HepG2 (cell line): ENCODE data around the gene CMYA5. TPM values are rescaled to one million over a fixed set of nuclear protein-coding genes. Genes with fewer than 3 reads are reported as not detected.

Experiments used
- ATAC-seq: fragments of 200-7000 bp; cut with Tn5 transposase; 3 replicates; pipeline ENCODE4 v1.9.1; 2020; ENCODE audit warnings: mild to moderate bottlenecking, moderate library complexity
- BruUV-seq: library from RNA; stranded (reverse); fragments of 400-500 nt; replicated peaks from 2 replicates; lab custom pipeline; 2021; lab: Mats Ljungman, UMichigan
- CTCF ChIA-PET: fragments of 300-600 bp; formaldehyde crosslinking; extraction: SDS; loops from one replicate; lab custom pipeline; 2021; ENCODE audit warnings: low total read pairs, inconsistent platforms, low intra/inter-chr PET ratio; lab: Yijun Ruan, JAX
- POLR2A ChIA-PET: fragments of 350-600 bp; sonication (Branson Sonifier 250); formaldehyde crosslinking; loops from one replicate; lab custom pipeline; 2020; ENCODE audit warnings: antibody characterized with exemption, inconsistent platforms; lab: Yijun Ruan, JAX
- DNase-seq: peaks from one replicate; pipeline ENCODE4 v3.0.0-alpha.2; 2015; ENCODE audit warnings: low spot score
- FAIRE-seq: peaks from 3 replicates; lab custom pipeline; 2011; peaks lifted over from hg19 to GRCh38; lab: Jason Lieb, UNC
- H2AFZ ChIP-seq: one replicate; pipeline ENCODE4 v1.6.1; 2011; ENCODE audit warnings: low read length, inconsistent platforms
- H3K27ac ChIP-seq: fragments of 300-600 bp; 3 replicates; pipeline ENCODE4 v1.8.0; 2011; ENCODE audit warnings: mixed run types, mild to moderate bottlenecking, mixed read lengths, low read length, inconsistent platforms; ENCODE audit not compliant: insufficient read depth; ENCODE audit errors: extremely low read length
- H3K27me3 ChIP-seq, 2 experiments: fragments of 200-600 bp in 1 of 2; 2 replicates in 1 of 2; 3 replicates in 1 of 2; pipeline versions ENCODE4 v1.6.0 to v1.8.0; 2011; ENCODE audit warnings: low read length in 2 of 2, mild to moderate bottlenecking in 2 of 2, moderate library complexity in 2 of 2, inconsistent platforms in 1 of 2; ENCODE audit not compliant: insufficient read depth in 2 of 2, control insufficient read depth in 1 of 2
- H3K36me3 ChIP-seq, 2 experiments: fragments of 200-600 bp in 1 of 2; replicated peaks in 1 of 2; 2 replicates in 1 of 2; 3 replicates in 1 of 2; pipeline versions ENCODE4 v1.5.1 to v1.8.0; 2011; ENCODE audit warnings: low read length in 2 of 2, inconsistent platforms in 1 of 2; ENCODE audit not compliant: insufficient read depth in 2 of 2, control insufficient read depth in 1 of 2
- H3K4me1 ChIP-seq: 2 replicates; pipeline ENCODE4 v1.5.1; 2012; ENCODE audit warnings: low read length, inconsistent platforms; ENCODE audit not compliant: insufficient read depth
- H3K4me2 ChIP-seq: 2 replicates; pipeline ENCODE4 v1.6.0; 2011; ENCODE audit warnings: low read depth, low read length, inconsistent platforms
- H3K4me3 ChIP-seq, 3 experiments: fragments of 200-600 bp in 1 of 3; sonication (generic), shearing (Covaris generic) in 1 of 3; replicated peaks in 1 of 3; 2 replicates each; pipeline ENCODE4 v1.5.1; 2011 to 2016; ENCODE audit warnings: low read length in 3 of 3, inconsistent platforms in 2 of 3, low read depth in 2 of 3, mild to moderate bottlenecking in 2 of 3, control low read depth in 1 of 3, mixed read lengths in 1 of 3; ENCODE audit not compliant: insufficient read depth in 1 of 3
- H3K79me2 ChIP-seq: one replicate; pipeline ENCODE4 v1.6.1; 2011; ENCODE audit warnings: low read length, inconsistent platforms; ENCODE audit not compliant: insufficient read depth
- H3K9ac ChIP-seq: 2 replicates; pipeline ENCODE4 v1.6.0; 2011; ENCODE audit warnings: mild to moderate bottlenecking, low read depth, low read length, inconsistent platforms; ENCODE audit not compliant: insufficient read depth
- H3K9me3 ChIP-seq: 2 replicates; pipeline ENCODE4 v1.5.1; 2012; ENCODE audit warnings: mild to moderate bottlenecking, low read length
- H4K20me1 ChIP-seq: 2 replicates; pipeline ENCODE4 v1.6.0; 2011; ENCODE audit warnings: inconsistent platforms, mild to moderate bottlenecking, low read length, moderate library complexity; ENCODE audit not compliant: insufficient read depth
- EHMT2 ChIP-seq: fragments of 200-600 bp; sonication (generic); IDR thresholded peaks from 2 replicates; pipeline ENCODE4 v1.7.0; 2017; ENCODE audit warnings: antibody characterized with exemption, low read depth, low read length, borderline replicate concordance
- NR2F2 ChIP-seq: IDR thresholded peaks from 2 replicates; pipeline ENCODE4 v1.6.1; 2012; ENCODE audit warnings: low read depth, inconsistent platforms, borderline replicate concordance
- TCF7 ChIP-seq: sonication (generic); IDR thresholded peaks from 2 replicates; pipeline ENCODE4 v1.6.1; 2016; ENCODE audit warnings: antibody characterized with exemption, low read depth
- TSC22D2 ChIP-seq: sonication (generic); formaldehyde crosslinking; IDR thresholded peaks from 2 replicates; pipeline ENCODE4 v1.5.1; 2020; ENCODE audit warnings: missing genetic modification reagents, mild to moderate bottlenecking, borderline replicate concordance
- ZFP90 ChIP-seq: sonication (generic); formaldehyde crosslinking; IDR thresholded peaks from 2 replicates; pipeline ENCODE4 v1.8.0; 2022; ENCODE audit warnings: missing genetic modification reagents, mild to moderate bottlenecking, inconsistent platforms, borderline replicate concordance
- ZNF674 ChIP-seq: sonication (generic); formaldehyde crosslinking; IDR thresholded peaks from 2 replicates; pipeline ENCODE4 v1.5.0; 2020; ENCODE audit warnings: low read depth, mild to moderate bottlenecking, missing genetic modification reagents
- WGBS: methylation state at CpG from one replicate; pipeline ENCODE4 v1.1.6; 2017; ENCODE audit warnings: low lambda C conversion rate; 5-methylcytosine and 5-hydroxymethylcytosine counted together
- in situ Hi-C: cut with HindIII; loops from 2 replicates; pipeline ENCODE4 v1.10.0; 2017; ENCODE audit warnings: low pct_unique_long_range_greater_than_20kb; ENCODE audit not compliant: extremely low pct_ligation_motif_present
- intact Hi-C: fragments of 100-400 bp; cut with micrococcal nuclease; formaldehyde crosslinking; loops from one replicate; pipeline ENCODE4 v1.10.0; 2022; ENCODE audit not compliant: unreplicated experiment
- polyA plus RNA-seq, 8 experiments: library from polyadenylated mRNA; depleted of rRNA in 3 of 8; stranded (reverse) in 7 of 8; unstranded in 1 of 8; fragments of >200 nt; fragmentation: Illumina TruSeq in 4 of 8; extraction: Trizol in 4 of 8; gene quantifications; 2 replicates each; pipeline versions ENCODE4 v1.2.1 to v1.2.3, GENCODE V29; 2011 to 2016; ENCODE audit warnings: low read depth in 4 of 8, missing spikeins in 1 of 8, mixed read lengths in 1 of 8; ENCODE audit not compliant: insufficient read depth in 1 of 8
- total RNA-seq, 5 experiments: library from RNA; depleted of rRNA; stranded (reverse); fragments of >200 nt; fragmentation: Illumina TruSeq; extraction: Trizol; gene quantifications; 2 replicates each; pipeline ENCODE4 v1.2.3, GENCODE V29; 2016; ENCODE audit warnings: low read depth in 1 of 5
- TF ChIP-seq, protein P1 (sequence below): sonication (generic); formaldehyde crosslinking; IDR thresholded peaks from 2 replicates; pipeline ENCODE4 v1.4.0; 2020; ENCODE audit warnings: missing genetic modification reagents, mild to moderate bottlenecking, borderline replicate concordance
- TF ChIP-seq, protein P2 (sequence below): sonication (generic); formaldehyde crosslinking; IDR thresholded peaks from 2 replicates; pipeline ENCODE4 v1.5.0; 2020; ENCODE audit warnings: missing genetic modification reagents, mild to moderate bottlenecking, borderline replicate concordance
- TF ChIP-seq, protein P3 (sequence below): sonication (generic); formaldehyde crosslinking; IDR thresholded peaks from 2 replicates; pipeline ENCODE4 v1.9.0; 2021; ENCODE audit warnings: missing genetic modification reagents, borderline replicate concordance
- TF ChIP-seq, protein P4 (sequence below): sonication (generic); formaldehyde crosslinking; IDR thresholded peaks from 2 replicates; pipeline ENCODE4 v1.4.0; 2020; ENCODE audit warnings: mild to moderate bottlenecking, low read depth, missing genetic modification reagents

CMYA5 gene
- total and polyA plus RNA-seq, 2 of the 13 experiments (the other 11 are each of a cell fraction or from before 2014, with no cell fraction given), result 0.13 to 0.51 TPM

DNA sequence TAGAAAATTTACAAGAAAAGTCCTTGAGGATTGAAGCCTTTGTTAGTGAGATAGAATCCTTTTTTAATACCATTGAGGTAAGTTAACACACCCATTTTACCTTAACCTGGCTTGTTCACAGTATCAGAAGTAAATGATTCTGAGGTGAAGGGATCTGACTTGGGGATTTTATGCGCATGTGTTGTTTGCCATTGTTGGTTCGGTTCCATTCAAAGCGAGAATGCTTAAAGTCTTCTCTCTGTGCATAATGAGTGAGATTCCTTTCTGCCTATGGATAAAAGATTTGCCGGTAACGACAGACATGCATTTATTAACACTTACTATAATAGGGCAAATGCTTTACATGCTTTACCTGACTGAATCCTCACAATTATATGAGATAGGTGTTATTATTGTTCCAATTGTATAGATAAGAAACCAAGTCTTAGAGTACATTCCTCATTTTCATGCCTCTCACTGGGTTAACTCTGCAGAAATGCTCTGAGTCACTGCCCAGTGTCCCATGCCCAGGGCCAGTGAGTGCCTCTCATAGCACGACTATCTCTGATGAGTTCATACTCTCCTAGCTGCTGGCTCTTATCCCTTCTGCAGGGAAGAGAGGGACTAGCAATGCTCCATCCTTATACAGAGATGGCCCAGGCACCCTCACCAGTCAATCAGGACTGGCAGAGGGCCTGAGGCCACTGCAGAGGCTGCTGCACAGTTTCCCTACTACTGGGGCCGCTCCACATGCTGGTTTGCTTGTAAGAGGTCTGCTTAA, 54.4 kb downstream of the CMYA5 start:
- no peaks in the 10 kb centered on the region for H3K36me3 ChIP-seq
- H3K79me2 ChIP-seq, result no peaks in the 10 kb centered on the region
- in situ Hi-C loops, result no loop called here
- 73% methylated on average over 6 of the region's 7 CpGs for WGBS
- no peaks in the 10 kb centered on the region for H4K20me1 ChIP-seq
- DNase-seq (no peak), ATAC-seq (no peak; the same call in 1 of the 3 replicates), FAIRE-seq (no peak)
- intact Hi-C loops, result no loop called here
- H3K27ac ChIP-seq, result no peak overlapping the region
- no peak overlapping the region for H3K9ac ChIP-seq
- peaks cover 13% of the 10 kb centered on the region for H3K4me1 ChIP-seq
- H2AFZ ChIP-seq, result no peak overlapping the region
- no peaks in the 10 kb centered on the region; a peak in 1 of 5 replicates for H3K27me3 ChIP-seq
- H3K4me2 ChIP-seq, result no peak overlapping the region
- POLR2A ChIA-PET, result no interaction called here
- no peak overlapping the region for H3K4me3 ChIP-seq
- CTCF ChIA-PET, result no interaction called here
- BruUV-seq, result no TSS peak
- H3K9me3 ChIP-seq, result no peaks in the 10 kb centered on the region
- TF ChIP-seq, protein P1, sequence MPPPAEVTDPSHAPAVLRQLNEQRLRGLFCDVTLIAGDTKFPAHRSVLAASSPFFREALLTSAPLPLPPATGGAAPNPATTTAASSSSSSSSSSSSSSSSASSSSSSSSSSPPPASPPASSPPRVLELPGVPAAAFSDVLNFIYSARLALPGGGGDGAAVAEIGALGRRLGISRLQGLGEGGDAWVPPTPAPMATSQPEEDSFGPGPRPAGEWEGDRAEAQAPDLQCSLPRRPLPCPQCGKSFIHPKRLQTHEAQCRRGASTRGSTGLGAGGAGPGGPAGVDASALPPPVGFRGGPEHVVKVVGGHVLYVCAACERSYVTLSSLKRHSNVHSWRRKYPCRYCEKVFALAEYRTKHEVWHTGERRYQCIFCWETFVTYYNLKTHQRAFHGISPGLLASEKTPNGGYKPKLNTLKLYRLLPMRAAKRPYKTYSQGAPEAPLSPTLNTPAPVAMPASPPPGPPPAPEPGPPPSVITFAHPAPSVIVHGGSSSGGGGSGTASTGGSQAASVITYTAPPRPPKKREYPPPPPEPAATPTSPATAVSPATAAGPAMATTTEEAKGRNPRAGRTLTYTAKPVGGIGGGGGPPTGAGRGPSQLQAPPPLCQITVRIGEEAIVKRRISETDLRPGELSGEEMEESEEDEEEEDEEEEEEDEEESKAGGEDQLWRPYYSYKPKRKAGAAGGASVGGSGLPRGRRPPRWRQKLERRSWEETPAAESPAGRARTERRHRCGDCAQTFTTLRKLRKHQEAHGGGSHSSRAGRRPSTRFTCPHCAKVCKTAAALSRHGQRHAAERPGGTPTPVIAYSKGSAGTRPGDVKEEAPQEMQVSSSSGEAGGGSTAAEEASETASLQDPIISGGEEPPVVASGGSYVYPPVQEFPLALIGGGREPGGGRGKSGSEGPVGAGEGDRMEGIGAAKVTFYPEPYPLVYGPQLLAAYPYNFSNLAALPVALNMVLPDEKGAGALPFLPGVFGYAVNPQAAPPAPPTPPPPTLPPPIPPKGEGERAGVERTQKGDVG (CRISPR knock-in tag), result no peak
- TF ChIP-seq, protein P2, sequence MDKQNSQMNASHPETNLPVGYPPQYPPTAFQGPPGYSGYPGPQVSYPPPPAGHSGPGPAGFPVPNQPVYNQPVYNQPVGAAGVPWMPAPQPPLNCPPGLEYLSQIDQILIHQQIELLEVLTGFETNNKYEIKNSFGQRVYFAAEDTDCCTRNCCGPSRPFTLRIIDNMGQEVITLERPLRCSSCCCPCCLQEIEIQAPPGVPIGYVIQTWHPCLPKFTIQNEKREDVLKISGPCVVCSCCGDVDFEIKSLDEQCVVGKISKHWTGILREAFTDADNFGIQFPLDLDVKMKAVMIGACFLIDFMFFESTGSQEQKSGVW (CRISPR knock-in tag), result no peak
- TF ChIP-seq EHMT2 (no peak), ZFP90 (CRISPR knock-in tag) (no peak), ZNF674 (CRISPR knock-in tag) (no peak), TSC22D2 (no peak), NR2F2 (no peak), TCF7 (no peak)
- TF ChIP-seq, protein P3, sequence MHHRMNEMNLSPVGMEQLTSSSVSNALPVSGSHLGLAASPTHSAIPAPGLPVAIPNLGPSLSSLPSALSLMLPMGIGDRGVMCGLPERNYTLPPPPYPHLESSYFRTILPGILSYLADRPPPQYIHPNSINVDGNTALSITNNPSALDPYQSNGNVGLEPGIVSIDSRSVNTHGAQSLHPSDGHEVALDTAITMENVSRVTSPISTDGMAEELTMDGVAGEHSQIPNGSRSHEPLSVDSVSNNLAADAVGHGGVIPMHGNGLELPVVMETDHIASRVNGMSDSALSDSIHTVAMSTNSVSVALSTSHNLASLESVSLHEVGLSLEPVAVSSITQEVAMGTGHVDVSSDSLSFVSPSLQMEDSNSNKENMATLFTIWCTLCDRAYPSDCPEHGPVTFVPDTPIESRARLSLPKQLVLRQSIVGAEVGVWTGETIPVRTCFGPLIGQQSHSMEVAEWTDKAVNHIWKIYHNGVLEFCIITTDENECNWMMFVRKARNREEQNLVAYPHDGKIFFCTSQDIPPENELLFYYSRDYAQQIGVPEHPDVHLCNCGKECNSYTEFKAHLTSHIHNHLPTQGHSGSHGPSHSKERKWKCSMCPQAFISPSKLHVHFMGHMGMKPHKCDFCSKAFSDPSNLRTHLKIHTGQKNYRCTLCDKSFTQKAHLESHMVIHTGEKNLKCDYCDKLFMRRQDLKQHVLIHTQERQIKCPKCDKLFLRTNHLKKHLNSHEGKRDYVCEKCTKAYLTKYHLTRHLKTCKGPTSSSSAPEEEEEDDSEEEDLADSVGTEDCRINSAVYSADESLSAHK (CRISPR knock-in tag), result no peak
- TF ChIP-seq, protein P4, sequence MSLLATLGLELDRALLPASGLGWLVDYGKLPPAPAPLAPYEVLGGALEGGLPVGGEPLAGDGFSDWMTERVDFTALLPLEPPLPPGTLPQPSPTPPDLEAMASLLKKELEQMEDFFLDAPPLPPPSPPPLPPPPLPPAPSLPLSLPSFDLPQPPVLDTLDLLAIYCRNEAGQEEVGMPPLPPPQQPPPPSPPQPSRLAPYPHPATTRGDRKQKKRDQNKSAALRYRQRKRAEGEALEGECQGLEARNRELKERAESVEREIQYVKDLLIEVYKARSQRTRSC (CRISPR knock-in tag), result no peak
